Activated CD8-positive, alpha-beta memory T cell treated with anti-CD3 and anti-CD28 coated beads, Interleukin-2, amount 50 U/mL, for 1 hour (primary cell): Measurements from ENCODE around the gene SHROOM3.
"Not testable (repeated sequence)": the region's sequence is repeated elsewhere in the genome, so short reads cannot be mapped to it uniquely, and the experiment has no call there.

Experiments used
- DNase-seq: peaks from one replicate; pipeline ENCODE4 v3.0.0-alpha.2; 2020; ENCODE audit errors: extremely low read depth

The SHROOM3 gene

GRCh38 chr4:76592460-76592859 lies 157.4 kb downstream of the SHROOM3 start:
- no peak for DNase-seq

DNA sequence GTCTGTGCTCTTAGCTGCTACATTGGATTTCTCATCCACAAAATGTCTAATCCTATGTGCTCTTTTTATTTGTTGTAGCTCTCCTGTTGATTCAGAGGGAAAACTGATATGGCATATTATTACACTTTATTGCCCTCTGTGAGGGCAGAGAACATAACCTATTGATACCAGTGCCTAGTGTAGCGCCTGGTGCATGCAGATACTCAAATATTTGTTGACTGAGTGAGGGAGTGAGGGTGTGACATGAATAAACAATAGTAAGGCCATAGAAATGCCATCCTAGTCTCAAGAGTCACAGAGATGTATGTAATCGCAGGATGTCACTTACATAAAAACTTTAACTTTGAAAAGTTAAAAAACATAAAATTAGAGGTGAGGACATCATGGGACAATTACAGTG lies 159.1 kb downstream of the SHROOM3 start:
- no peak for DNase-seq

DNA sequence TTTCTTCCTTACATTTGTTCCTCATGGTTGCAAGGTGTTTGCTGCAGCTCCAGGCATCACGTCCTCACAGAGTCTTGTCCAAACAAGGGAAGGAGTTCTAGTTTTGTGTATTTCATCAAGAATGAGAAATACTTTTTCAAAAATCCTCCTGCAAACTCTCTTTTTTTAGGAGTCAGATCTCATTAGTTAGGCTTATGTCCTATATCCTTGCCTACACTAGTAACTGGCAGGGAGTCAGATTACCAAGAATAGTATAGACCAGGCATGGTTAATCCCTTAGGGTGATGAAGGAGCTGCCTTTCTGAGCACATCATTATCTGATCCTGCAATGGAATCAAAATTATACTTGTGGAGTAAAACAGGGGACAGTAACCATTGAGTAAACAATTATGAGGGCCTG lies 160.4 kb downstream of the SHROOM3 start:
- no peak for DNase-seq

DNA sequence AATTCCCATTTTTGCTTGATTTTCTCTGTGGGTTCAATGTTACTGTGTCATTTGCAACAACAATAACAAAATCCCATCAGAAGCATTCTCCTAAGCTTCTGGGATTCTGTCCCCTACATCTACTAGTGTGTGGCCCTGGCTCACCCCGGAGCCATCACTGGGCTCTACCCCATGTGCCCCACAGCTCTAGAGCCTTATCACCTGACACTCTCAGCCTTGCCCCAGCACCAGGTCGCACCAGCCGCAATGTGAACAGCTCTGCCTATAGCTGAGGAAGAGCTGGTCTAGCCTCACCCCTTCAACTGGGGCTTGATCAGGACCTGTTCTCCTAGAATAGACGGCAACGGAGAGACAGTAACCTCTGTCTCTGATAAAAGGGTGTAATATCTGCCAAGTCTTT lies 161.7 kb downstream of the SHROOM3 start:
- no peak for DNase-seq

DNA sequence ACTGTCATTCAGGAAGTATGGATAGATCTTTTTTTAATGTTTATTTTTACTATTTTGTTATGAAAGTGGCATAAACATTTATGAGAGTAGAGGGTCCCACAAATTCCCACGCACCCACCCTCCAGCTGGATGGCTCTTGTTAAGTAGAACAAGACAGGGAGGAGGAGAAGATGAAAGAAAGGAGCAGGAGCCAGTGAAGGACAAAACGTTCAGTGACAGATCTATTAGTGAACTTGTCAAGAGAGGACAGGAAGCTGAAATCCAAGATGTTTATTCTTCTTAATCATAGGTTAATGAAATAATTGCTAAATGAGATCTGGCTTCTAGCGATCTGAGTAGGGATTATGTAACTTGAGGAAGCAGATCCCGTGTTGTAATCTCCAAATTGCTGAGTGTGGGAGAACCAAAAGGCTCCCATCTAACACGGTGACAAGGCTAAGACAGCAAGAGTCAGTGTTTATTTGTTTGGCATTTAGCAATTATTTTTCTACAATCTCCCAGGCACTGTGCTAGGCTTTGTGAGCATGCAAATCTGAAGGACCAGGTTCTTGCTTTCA lies 162.5 kb downstream of the SHROOM3 start:
- DNase-seq = no peak

DNA sequence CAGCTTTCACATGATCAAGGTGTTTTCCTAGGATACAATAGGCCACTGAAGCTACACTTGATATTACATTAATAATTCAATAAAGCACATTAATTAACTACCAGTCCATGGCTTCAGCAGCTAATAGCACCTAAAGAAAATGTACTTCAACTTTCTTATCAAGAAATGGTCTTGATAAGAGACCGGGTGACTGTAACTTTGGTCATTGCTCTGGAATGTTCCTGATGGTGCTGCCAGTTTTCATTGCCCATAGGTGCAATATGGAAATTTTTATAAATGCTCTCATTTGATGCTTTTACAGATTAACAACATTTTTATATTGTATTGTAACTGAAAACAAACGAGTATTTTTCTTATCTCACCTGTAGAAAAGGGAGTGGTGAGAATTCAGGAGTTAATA lies 165.4 kb downstream of the SHROOM3 start:
- no peak for DNase-seq

DNA sequence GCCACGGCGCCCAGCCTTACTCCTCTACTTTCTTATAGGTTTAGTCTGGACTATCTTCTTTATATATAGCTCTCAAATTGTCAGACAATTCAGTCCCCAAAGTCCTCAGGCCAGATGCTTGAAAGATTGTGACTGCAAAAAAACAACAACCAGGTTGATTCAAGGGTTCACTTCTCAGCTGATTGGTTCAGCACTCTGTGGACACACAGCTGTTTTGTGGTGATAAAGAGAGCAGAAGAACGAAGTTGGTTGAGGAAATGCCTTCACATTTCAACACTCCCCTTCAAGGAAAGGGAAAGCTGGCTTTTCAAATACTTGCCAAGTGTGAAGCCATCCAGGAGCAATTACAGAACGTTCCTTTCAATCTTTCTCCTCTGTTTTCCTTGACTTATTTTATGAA lies 166.8 kb downstream of the SHROOM3 start:
- DNase-seq = no peak

- DNase-seq = no peak
These were observed 170.1 kb downstream of the SHROOM3 start for GRCh38 chr4:76605099-76605563.

DNA sequence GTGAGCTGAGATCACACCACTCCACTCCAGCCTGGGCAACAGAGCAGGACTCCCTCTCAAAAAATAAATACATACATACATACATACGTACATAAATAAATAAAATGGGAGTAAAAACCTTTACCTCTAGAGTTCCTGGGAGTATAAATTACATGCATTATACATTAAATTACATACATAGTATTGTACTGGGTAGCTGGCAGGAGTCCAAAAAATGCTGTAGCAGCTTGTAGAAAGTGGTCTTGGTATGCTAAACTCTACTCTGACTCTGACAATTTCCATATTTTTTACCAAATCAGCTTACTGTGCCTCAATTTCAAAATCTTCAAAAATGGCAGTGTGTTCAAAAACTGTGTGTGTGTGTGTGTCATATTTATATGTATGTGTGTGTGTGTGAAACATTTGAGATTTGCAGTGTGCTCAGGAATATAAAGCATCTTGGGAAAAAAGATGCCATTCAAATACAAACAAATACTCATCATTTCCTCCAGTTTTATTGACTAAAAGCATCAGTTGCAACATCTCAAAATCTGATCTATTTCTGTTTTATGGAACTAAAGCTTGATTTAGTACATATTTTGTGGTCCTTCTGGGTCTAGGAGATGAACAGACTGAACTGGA lies 171.7 kb downstream of the SHROOM3 start:
- no peak for DNase-seq

- no peak for DNase-seq
These were observed 172.3 kb downstream of the SHROOM3 start for GRCh38 chr4:76607266-76607799.

DNA sequence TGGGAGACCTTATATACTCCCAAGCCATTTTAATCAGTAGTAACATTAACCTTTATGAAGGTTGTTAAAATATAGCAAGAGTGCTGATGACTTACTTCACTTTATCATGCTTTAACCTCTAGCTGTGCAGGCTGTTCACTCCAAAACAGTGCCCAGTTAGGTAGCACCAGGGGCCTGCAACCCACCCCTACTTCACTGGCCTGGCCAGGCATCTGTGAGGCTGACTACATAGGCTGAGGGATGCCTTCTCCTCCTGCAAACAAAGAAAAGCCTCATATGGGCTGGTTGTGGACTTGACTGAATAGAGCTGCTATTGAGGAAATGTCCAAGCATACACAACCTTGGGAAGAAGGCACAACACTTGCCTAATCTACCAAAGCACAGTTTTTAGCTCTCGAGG lies 172.8 kb downstream of the SHROOM3 start:
- no peak for DNase-seq

GRCh38 chr4:76608549-76608948 lies 173.5 kb downstream of the SHROOM3 start:
- DNase-seq = not testable (repeated sequence)

DNA sequence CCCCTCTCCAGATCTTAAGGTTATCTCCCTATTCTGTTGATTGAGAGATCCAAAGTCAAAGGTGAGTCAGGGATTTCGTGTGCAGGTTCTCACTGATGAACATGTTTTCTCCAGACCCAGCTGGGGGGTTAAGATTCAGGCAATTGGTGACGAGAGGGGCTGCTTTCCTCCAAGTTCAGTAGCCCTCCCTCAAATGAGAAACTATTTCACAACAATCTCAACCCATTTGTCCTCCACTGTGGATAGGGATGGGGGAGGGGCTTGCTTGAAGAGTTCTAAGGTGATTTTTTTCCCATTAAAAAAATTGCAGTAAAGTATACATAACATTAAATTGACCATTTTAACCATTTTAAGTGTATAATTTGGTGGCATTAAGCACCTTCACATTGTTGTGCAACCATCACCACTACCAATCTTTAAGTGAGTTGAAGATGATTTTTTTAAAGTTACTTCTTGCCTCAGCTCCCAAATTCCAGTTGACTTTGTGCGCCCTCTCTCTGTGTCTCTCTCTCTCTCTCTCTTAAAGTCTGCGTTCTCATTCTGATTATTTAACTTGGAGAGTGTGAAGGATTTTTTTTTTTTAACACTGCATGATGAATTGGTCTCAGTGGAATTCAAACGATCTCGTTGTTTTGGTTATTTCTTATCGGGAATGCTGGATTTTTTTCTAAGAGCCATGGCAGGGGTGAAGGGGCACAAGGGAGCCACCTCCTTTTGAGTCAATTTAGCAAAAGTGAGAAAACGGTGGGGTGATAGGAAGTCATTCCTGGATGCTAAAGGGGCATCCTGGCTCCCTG lies 175.9 kb downstream of the SHROOM3 start:
- no peak for DNase-seq

DNA sequence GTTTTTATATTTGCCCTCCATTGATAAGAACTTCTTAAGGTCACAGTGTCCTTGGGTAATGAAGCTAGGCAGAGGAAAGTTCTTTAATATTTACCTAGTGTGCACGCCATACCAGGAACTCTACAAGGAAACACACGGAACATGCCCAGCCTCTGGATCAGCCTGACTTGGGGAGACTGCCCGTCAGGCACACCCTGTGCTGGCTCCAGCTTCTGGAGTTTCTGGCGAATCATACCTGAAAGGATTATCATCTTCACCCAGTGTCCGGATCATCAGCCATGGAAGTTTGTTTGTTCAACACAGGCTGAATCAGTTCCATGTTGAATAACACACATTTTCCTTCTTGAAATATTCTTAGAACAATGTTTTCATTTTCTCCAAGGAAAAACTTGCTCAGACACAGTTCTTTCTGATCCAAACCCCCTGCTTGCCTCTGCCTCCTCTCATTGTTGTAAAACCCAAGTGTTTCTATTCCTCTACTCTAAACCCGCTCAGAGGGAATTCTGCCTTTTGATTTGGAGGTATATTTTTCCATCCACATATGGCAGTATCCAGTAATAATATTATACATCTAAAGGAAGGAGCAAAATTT lies 176.7 kb downstream of the SHROOM3 start:
- DNase-seq = no peak

DNA sequence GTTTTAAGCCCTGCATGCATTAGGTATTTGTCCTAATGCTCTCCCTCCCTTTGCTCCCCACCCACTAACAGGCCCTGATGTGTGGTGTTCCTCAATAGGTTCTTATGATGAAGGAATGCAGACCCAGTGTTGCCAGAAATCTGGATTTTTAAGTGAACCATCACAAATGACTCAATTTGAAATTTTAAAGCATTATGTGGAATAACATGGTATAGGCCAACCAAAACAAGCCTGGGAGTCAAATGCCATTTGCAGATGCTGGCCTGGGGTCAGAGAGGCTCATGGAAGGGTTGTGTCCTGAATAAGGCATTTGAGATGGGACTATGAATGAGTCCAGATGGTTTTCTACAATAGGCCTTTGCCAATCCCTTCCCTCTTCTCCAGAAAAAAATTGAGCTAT lies 179.6 kb downstream of the SHROOM3 start:
- DNase-seq = no peak

DNA sequence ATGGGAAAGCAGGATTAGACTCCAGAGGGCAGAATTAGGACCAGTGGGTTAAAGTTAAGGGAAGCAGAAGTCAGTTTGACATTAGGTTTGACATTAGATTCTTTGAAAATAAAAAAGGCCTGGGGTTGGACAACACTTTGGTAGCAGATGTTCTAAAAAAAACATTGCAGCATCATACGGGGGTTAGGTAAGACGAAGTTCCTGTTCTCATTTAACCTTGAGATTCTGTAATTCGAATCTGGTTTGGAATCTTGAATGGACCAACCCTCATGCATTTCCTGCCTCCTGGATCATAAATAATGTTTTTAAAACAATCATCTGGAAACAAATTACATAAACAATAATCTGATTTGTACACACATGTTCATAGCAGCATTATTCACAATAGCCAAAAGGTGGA lies 181.0 kb downstream of the SHROOM3 start:
- no peak for DNase-seq

- DNase-seq = no peak
These were observed 181.5 kb downstream of the SHROOM3 start for GRCh38 chr4:76616526-76616925.

DNA sequence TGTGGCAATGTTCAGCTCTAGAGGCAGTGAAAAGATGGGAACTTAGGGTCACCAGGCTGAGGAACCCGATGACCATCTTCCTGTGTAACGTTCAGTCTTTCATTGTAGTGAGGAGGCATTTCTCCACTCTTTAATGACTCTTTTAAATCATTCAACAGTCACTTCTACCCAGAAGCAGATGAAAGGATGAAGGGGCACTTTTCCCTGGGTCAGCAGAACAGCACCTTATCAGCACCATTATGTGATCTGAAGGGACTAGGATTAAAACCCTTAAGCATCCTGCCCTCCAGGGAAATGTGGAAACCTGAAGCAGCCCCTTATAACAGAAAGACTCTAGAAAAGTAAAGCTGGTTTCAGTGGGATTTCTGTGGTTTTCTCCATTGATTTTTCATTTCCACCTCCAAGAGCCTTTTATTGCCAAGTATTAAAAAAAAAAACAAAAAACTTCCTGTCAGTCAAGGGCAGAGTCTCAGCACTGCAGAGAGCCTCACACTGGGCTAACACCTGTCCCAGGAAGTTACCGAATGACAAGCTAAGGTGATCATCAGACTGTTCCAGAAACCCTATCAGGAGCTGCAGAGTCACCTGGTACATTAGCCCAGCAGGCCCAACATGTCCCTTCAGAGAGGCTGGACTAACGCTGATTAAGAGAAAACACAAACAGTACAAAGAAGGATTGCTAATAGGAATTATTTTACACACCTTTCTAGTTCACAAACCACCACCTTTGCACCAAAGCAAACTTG lies 185.9 kb downstream of the SHROOM3 start:
- no peak for DNase-seq

- DNase-seq = no peak
These were observed 187.1 kb downstream of the SHROOM3 start for GRCh38 chr4:76622126-76622525.

- DNase-seq = no peak
These were observed 187.7 kb downstream of the SHROOM3 start for GRCh38 chr4:76622717-76623116.

DNA sequence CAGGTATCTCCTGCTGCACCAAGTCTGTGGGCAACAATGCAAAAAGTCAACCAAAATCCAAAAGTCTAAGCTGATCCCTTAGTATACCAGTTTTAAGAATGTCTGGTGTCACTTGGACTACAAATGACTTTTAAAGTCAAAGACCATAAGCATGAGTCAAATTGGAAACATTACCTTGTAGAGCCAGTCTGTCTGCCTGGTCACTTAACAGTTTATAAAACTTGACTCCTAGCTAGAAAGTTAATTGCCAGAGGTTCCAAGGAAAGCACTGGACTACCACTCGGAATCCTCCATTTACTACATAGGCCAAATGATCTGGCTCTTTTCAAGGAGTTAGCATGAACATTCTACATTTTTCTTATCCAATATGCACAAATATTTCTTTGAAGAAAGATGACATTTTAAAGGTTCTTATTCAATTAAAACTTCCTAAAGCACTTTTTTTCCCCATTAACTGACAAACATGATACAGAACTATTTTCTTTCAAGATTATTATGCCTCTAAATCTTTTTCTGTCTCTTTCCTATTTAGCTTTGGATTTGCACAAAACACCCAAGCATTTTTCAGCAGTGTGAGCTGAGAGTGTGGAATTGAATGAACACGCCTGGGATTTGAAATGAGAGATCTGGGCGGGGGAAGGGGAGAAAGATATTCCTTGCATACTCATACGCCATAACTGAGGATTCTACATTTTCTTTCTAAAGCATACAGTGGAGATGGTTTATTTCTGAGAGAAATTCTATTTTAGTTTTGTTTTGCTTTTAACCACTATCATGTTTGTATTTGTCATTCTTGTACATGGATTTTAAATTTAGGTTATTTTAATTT lies 188.4 kb downstream of the SHROOM3 start:
- no peak for DNase-seq
